D341Med (cell line): ENCODE measurements around the gene GFOD1.
"Not testable (repeated sequence)": the region's sequence is repeated elsewhere in the genome, so short reads cannot be mapped to it uniquely, and the experiment has no call there.

Source experiments
- DNase-seq: peaks from one replicate; pipeline ENCODE4 v3.0.0; 2012; ENCODE audit warnings: low spot score

Gene GFOD1

GRCh38 chr6:13354331-13355042, 132.9 kb downstream of the GFOD1 start:
- DNase-seq = no peak

- no peak for DNase-seq
Observed at GRCh38 chr6:13352165-13352564, 135.2 kb downstream of the GFOD1 start.

- no peak for DNase-seq
Observed at GRCh38 chr6:13351271-13351670, 136.1 kb downstream of the GFOD1 start.

GRCh38 chr6:13349811-13350506, 137.4 kb downstream of the GFOD1 start:
- DNase-seq = no peak

- DNase-seq = no peak
Observed at GRCh38 chr6:13348334-13349113, 138.9 kb downstream of the GFOD1 start.

- DNase-seq = no peak
Observed at GRCh38 chr6:13346245-13346644, 141.2 kb downstream of the GFOD1 start.

GRCh38 chr6:13342414-13343019, 144.9 kb downstream of the GFOD1 start:
- no peak for DNase-seq

GRCh38 chr6:13339863-13340630, 147.4 kb downstream of the GFOD1 start:
- DNase-seq = no peak

GRCh38 chr6:13338038-13338437, 149.4 kb downstream of the GFOD1 start:
- DNase-seq = no peak

- peak; percentile 80 for DNase-seq
Observed at GRCh38 chr6:13336553-13336952, 150.8 kb downstream of the GFOD1 start.

- DNase-seq = no peak
Observed at GRCh38 chr6:13334953-13335352, 152.4 kb downstream of the GFOD1 start.

GRCh38 chr6:13332349-13332706, 155.1 kb downstream of the GFOD1 start:
- no peak for DNase-seq

GRCh38 chr6:13331516-13332348, 155.7 kb downstream of the GFOD1 start:
- DNase-seq = no peak

- no peak for DNase-seq
Observed at GRCh38 chr6:13328875-13329183, 158.6 kb downstream of the GFOD1 start.

GRCh38 chr6:13328076-13328874, 159.1 kb downstream of the GFOD1 start, which contains the start of gene TBC1D7:
TSS of gene TBC1D7 (minus strand) at chr6:13328537. CDS start at chr6:13326898, 1,639 bp downstream.
- peak; percentile 97 for DNase-seq

- no peak for DNase-seq
Observed at GRCh38 chr6:13327691-13328075, 159.7 kb downstream of the GFOD1 start.

GRCh38 chr6:13326031-13326586, 161.3 kb downstream of the GFOD1 start:
- not testable (repeated sequence) for DNase-seq

- DNase-seq = no peak
Observed at GRCh38 chr6:13319891-13320564, 167.4 kb downstream of the GFOD1 start.

- no peak for DNase-seq
Observed at GRCh38 chr6:13318821-13319220, 168.6 kb downstream of the GFOD1 start.
